Posterior vena cava (tissue), 2 donors: ENCODE data around the gene RUNDC3A. TPM values are rescaled to one million over a fixed set of nuclear protein-coding genes. Genes with fewer than 3 reads are reported as not detected.

ENCODE experiments used
- DNase-seq: peaks from one replicate; pipeline ENCODE4 v3.0.0-alpha.2; 2020; ENCODE audit warnings: low spot score
- intact Hi-C, 2 donors: fragments of 100-400 bp; cut with DNase I; formaldehyde crosslinking; loops; one replicate each; pipeline versions ENCODE4 v1.14.1 to v1.14.2; 2022 to 2023
- total RNA-seq, 2 donors: library from RNA; stranded (reverse); fragmentation: NEBNext Ultra II Directional; extraction: Animal tissue kit (Norgen Biotek cat#: 25700); gene quantifications; one replicate each; pipeline ENCODE4 v1.2.1, GENCODE V29; 2021
- donor health status: DM: yes; HTN: yes; CAD: no.
- donor health status: DM: yes; HTN: yes; CAD: no.

The RUNDC3A gene
- total RNA-seq, 2 donors from 2014 or later, result 0.83 TPM; not detected in 1

GRCh38 chr17:44281570-44281969 is 26.8 kb upstream of the RUNDC3A start:
- DNase-seq, result no peak
- intact Hi-C loops, result no loop called here

- intact Hi-C loops, result no loop called here
- DNase-seq, result no peak
Measured at GRCh38 chr17:44282264-44282663, 26.1 kb upstream of the RUNDC3A start.

- intact Hi-C loops, result no loop called here
- no peak for DNase-seq
Measured at GRCh38 chr17:44283344-44284023, 24.9 kb upstream of the RUNDC3A start.

- intact Hi-C loops, result no loop called here
- no peak for DNase-seq
Measured at GRCh38 chr17:44284024-44284400, 24.4 kb upstream of the RUNDC3A start.

- intact Hi-C loops, result no loop called here
- no peak for DNase-seq
Measured at GRCh38 chr17:44287651-44288050, 20.8 kb upstream of the RUNDC3A start.

GRCh38 chr17:44293509-44294226 is 14.7 kb upstream of the RUNDC3A start:
- intact Hi-C loops, result no loop called here
- DNase-seq, result no peak

- intact Hi-C loops, result no loop called here
- DNase-seq, result no peak
Measured at GRCh38 chr17:44297975-44298374, 10.4 kb upstream of the RUNDC3A start.

- intact Hi-C loops, result loop anchor here in 1 of 2 donors (10.0 kb wide), 1 partner anchor 1670 kb away; no protein-coding TSS in a partner anchor
- no peak for DNase-seq
Measured at GRCh38 chr17:44304651-44305050, 3.8 kb upstream of the RUNDC3A start.

- DNase-seq, result no peak
- intact Hi-C loops, result loop anchor here in 1 of 2 donors (10.0 kb wide), 1 partner anchor 1667 kb away; no protein-coding TSS in a partner anchor
Measured at GRCh38 chr17:44307387-44308186, 814 bp upstream of the RUNDC3A start.

- no peak for DNase-seq
- intact Hi-C loops, result loop anchor here in 1 of 2 donors (10.0 kb wide), 1 partner anchor 1666 kb away; no protein-coding TSS in a partner anchor
Measured at GRCh38 chr17:44308865-44309264, 464 bp downstream of the RUNDC3A start.

- intact Hi-C loops, result loop anchor here in 1 of 2 donors (10.0 kb wide), 1 partner anchor 1665 kb away; no protein-coding TSS in a partner anchor
- DNase-seq, result no peak
Measured at GRCh38 chr17:44309472-44309871, 1.1 kb downstream of the RUNDC3A start.

GRCh38 chr17:44310188-44310587 is 1.8 kb downstream of the RUNDC3A start:
- intact Hi-C loops, result no loop called here
- no peak for DNase-seq

GRCh38 chr17:44310609-44311376 is 2.4 kb downstream of the RUNDC3A start:
- no peak for DNase-seq
- intact Hi-C loops, result no loop called here

- intact Hi-C loops, result no loop called here
- DNase-seq, result no peak
Measured at GRCh38 chr17:44311562-44312181, 3.3 kb downstream of the RUNDC3A start.

GRCh38 chr17:44312396-44313104 is 4.1 kb downstream of the RUNDC3A start:
- no peak for DNase-seq
- intact Hi-C loops, result no loop called here

- DNase-seq, result no peak
- intact Hi-C loops, result no loop called here
Measured at GRCh38 chr17:44314031-44314430, 5.6 kb downstream of the RUNDC3A start.

- no peak for DNase-seq
- intact Hi-C loops, result no loop called here
Measured at GRCh38 chr17:44314524-44314868, 6.1 kb downstream of the RUNDC3A start.
